ENCODE measurements around the gene CLRN1.

CLRN1 gene

GRCh38 chr3:150917951-150918350 is 54.6 kb downstream of the CLRN1 start:
- TF ChIP-seq CTCF (IDR thresholded peaks at IDR 0.05), result no peak

GRCh38 chr3:150913133-150913922 is 59.2 kb downstream of the CLRN1 start:
- TF ChIP-seq CTCF (IDR thresholded peaks at IDR 0.05), result no peak

GRCh38 chr3:150912501-150912900 is 60.0 kb downstream of the CLRN1 start:
- TF ChIP-seq CTCF (IDR thresholded peaks at IDR 0.05), result no peak

- TF ChIP-seq CTCF (IDR thresholded peaks at IDR 0.05), result no peak
These were observed 60.8 kb downstream of the CLRN1 start for GRCh38 chr3:150911771-150912170.

GRCh38 chr3:150906461-150906860 is 66.1 kb downstream of the CLRN1 start:
- no peak for TF ChIP-seq CTCF (IDR thresholded peaks at IDR 0.05)

GRCh38 chr3:150905746-150906145 is 66.8 kb downstream of the CLRN1 start:
- no peak for TF ChIP-seq CTCF (IDR thresholded peaks at IDR 0.05)

- no peak for TF ChIP-seq CTCF (IDR thresholded peaks at IDR 0.05)
These were observed 67.2 kb downstream of the CLRN1 start, which contains the start of gene MINDY4B for GRCh38 chr3:150905339-150905738. MINDY4B (minus strand) TSS chr3:150905439; CDS start chr3:150905439, 0 bp downstream.

All from LNCAP (cell line).